HEK293T (cell line): ENCODE measurements around the gene RARA.

ENCODE experiments used
- ARNT ChIP-seq: fragments of 450-650 bp; IDR thresholded peaks from 2 replicates; pipeline ENCODE4 v1.6.1; 2017; ENCODE audit warnings: mild to moderate bottlenecking
- BHLHE40 ChIP-seq: fragments of 450-650 bp; IDR thresholded peaks from 2 replicates; pipeline ENCODE4 v1.6.1; 2016; ENCODE audit warnings: mild to moderate bottlenecking, moderate library complexity, borderline replicate concordance
- CTBP1 ChIP-seq: fragments of 450-650 bp; IDR thresholded peaks from 2 replicates; pipeline ENCODE4 v1.6.1; 2016; ENCODE audit warnings: borderline replicate concordance
- FOXA1 ChIP-seq: fragments of 450-650 bp; IDR thresholded peaks from 2 replicates; pipeline ENCODE4 v1.6.1; 2016; ENCODE audit warnings: mild to moderate bottlenecking
- FOXK2 ChIP-seq: fragments of 450-650 bp; IDR thresholded peaks from 2 replicates; pipeline ENCODE4 v1.6.1; 2016; ENCODE audit warnings: mild to moderate bottlenecking
- FOXM1 ChIP-seq: fragments of 450-650 bp; IDR thresholded peaks from 2 replicates; pipeline ENCODE4 v1.6.1; 2017; ENCODE audit warnings: mild to moderate bottlenecking, borderline replicate concordance
- L3MBTL2 ChIP-seq: fragments of 450-650 bp; conservative IDR thresholded peaks from 2 replicates; pipeline ENCODE4 v1.6.1; 2016; ENCODE audit warnings: mild to moderate bottlenecking
- LEF1 ChIP-seq: fragments of 450-650 bp; IDR thresholded peaks from 2 replicates; pipeline ENCODE4 v1.6.1; 2017; ENCODE audit warnings: mild to moderate bottlenecking, borderline replicate concordance
- NFRKB ChIP-seq: fragments of 450-650 bp; IDR thresholded peaks from 2 replicates; pipeline ENCODE4 v1.6.1; 2016; ENCODE audit warnings: mild to moderate bottlenecking, moderate library complexity
- PKNOX1 ChIP-seq: fragments of 450-650 bp; IDR thresholded peaks from 2 replicates; pipeline ENCODE4 v1.6.1; 2016
- SP1 ChIP-seq: fragments of 450-650 bp; IDR thresholded peaks from 2 replicates; pipeline ENCODE4 v1.6.1; 2017

- no peak for TF ChIP-seq FOXM1
- TF ChIP-seq FOXA1 = no peak
- no peak for TF ChIP-seq L3MBTL2
- no peak for TF ChIP-seq PKNOX1
- TF ChIP-seq LEF1 = no peak
- no peak for TF ChIP-seq FOXK2
- no peak for TF ChIP-seq CTBP1
- no peak for TF ChIP-seq NFRKB
- TF ChIP-seq BHLHE40 = no peak
- no peak for TF ChIP-seq ARNT
- no peak for TF ChIP-seq SP1
Observed at GRCh38 chr17:40350689-40351358, 41.8 kb downstream of the RARA start.
